ENCODE measurements around the gene KYNU. TPM values are rescaled to one million over a fixed set of nuclear protein-coding genes. Genes with fewer than 3 reads are reported as not detected.

The KYNU gene
- total and polyA plus RNA-seq, 7 donors: 0.10 to 0.69 (median 0.40) TPM

- intact Hi-C loops (cut with DNase I): no loop called here
- no peak for ATAC-seq
- no peaks in the 10 kb centered on the region for H3K9me3 ChIP-seq
- no peak overlapping the region for H3K27ac ChIP-seq
- TF ChIP-seq CTCF (IDR thresholded peaks at IDR 0.05): no peak
- H3K4me1 ChIP-seq: no peaks in the 10 kb centered on the region
- no peak for DNase-seq
- H3K36me3 ChIP-seq (ENCODE audit: insufficient read depth in 1 of 2, low read depth in 1 of 2): no peaks in the 10 kb centered on the region
- H3K27me3 ChIP-seq (ENCODE audit: insufficient read depth in 3 of 3, low read length in 2 of 3): no peaks in the 10 kb centered on the region
- H3K4me3 ChIP-seq: no peak overlapping the region
These were observed 88.8 kb downstream of the KYNU start for GRCh38 chr2:142966284-142966683.

- no peaks in the 10 kb centered on the region for H3K27me3 ChIP-seq (ENCODE audit: insufficient read depth in 3 of 3, low read length in 2 of 3)
- 45 to 57% (median 45%) methylated on average over 1 of the region's 1 CpG for WGBS, 3 donors
- H3K27ac ChIP-seq: no peak overlapping the region
- no peaks in the 10 kb centered on the region for H3K4me1 ChIP-seq
- DNase-seq (no peak), ATAC-seq (no peak)
- no peaks in the 10 kb centered on the region for H3K36me3 ChIP-seq (ENCODE audit: insufficient read depth in 1 of 2, low read depth in 1 of 2)
- no peaks in the 10 kb centered on the region for H3K9me3 ChIP-seq
- intact Hi-C loops (cut with DNase I): no loop called here
- no peak for TF ChIP-seq CTCF (IDR thresholded peaks at IDR 0.05)
- no peak overlapping the region for H3K4me3 ChIP-seq
These were observed 89.6 kb downstream of the KYNU start for GRCh38 chr2:142967060-142967459.

GRCh38 chr2:142973160-142973821 lies 95.8 kb downstream of the KYNU start:
- H3K36me3 ChIP-seq (ENCODE audit: insufficient read depth in 1 of 2, low read depth in 1 of 2): no peaks in the 10 kb centered on the region
- no peaks in the 10 kb centered on the region for H3K27me3 ChIP-seq (ENCODE audit: insufficient read depth in 3 of 3, low read length in 2 of 3)
- TF ChIP-seq CTCF (IDR thresholded peaks at IDR 0.05): no peak
- WGBS, 3 donors: 45 to 50% (median 50%) methylated on average over 4 of the region's 4 CpGs
- no peak overlapping the region for H3K27ac ChIP-seq
- no peaks in the 10 kb centered on the region for H3K4me1 ChIP-seq
- no peak overlapping the region for H3K4me3 ChIP-seq
- DNase-seq (no peak), ATAC-seq (no peak)
- intact Hi-C loops (cut with DNase I): no loop called here
- H3K9me3 ChIP-seq: no peaks in the 10 kb centered on the region

- Histone ChIP-seq H3K4me3 (no peak overlapping the region), H3K36me3 (ENCODE audit: insufficient read depth in 1 of 2, low read depth in 1 of 2) (no peaks in the 10 kb centered on the region), H3K4me1 (no peaks in the 10 kb centered on the region), H3K9me3 (no peaks in the 10 kb centered on the region), H3K27ac (no peak overlapping the region), H3K27me3 (ENCODE audit: insufficient read depth in 3 of 3, low read length in 2 of 3) (no peaks in the 10 kb centered on the region)
- DNase-seq (no peak), ATAC-seq (no peak)
- TF ChIP-seq CTCF (IDR thresholded peaks at IDR 0.05): no peak
- WGBS, 3 donors: 54 to 56% (median 55%) methylated on average over 4 of the region's 4 CpGs
- intact Hi-C loops (cut with DNase I): no loop called here
These were observed 96.4 kb downstream of the KYNU start for GRCh38 chr2:142973822-142974207.
